Measurements from ENCODE around the gene MR1.
"Not testable (repeated sequence)": the region's sequence is repeated elsewhere in the genome, so short reads cannot be mapped to it uniquely, and the experiment has no call there.

MR1 gene

DNA sequence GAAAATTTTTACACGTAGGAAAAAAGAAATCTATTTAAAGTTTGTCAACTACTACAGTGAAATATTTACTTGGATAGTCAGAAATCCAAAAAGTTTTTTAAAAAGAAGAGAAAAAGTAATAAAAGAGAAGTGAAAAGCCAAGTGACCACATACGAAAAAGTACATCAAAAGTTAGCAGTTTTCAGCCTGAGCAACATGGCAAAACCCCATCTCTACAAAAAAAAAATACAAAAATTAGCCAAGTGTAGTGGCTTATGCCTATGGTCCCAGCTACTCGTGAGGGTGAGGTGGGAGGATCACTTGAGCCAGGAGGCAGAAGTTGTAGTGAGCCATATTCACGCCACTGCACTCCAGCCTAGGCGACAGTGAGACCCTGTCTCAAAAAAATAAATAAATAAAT, 5.2 kb upstream of the MR1 start:
- TF ChIP-seq, protein P1, sequence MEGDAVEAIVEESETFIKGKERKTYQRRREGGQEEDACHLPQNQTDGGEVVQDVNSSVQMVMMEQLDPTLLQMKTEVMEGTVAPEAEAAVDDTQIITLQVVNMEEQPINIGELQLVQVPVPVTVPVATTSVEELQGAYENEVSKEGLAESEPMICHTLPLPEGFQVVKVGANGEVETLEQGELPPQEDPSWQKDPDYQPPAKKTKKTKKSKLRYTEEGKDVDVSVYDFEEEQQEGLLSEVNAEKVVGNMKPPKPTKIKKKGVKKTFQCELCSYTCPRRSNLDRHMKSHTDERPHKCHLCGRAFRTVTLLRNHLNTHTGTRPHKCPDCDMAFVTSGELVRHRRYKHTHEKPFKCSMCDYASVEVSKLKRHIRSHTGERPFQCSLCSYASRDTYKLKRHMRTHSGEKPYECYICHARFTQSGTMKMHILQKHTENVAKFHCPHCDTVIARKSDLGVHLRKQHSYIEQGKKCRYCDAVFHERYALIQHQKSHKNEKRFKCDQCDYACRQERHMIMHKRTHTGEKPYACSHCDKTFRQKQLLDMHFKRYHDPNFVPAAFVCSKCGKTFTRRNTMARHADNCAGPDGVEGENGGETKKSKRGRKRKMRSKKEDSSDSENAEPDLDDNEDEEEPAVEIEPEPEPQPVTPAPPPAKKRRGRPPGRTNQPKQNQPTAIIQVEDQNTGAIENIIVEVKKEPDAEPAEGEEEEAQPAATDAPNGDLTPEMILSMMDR (IDR thresholded peaks at IDR 0.05): no peak
- no peak overlapping the region for H3K27ac ChIP-seq
- no peak overlapping the region for H3K4me3 ChIP-seq
- DNase-seq (ENCODE audit: low spot score): no peak

DNA sequence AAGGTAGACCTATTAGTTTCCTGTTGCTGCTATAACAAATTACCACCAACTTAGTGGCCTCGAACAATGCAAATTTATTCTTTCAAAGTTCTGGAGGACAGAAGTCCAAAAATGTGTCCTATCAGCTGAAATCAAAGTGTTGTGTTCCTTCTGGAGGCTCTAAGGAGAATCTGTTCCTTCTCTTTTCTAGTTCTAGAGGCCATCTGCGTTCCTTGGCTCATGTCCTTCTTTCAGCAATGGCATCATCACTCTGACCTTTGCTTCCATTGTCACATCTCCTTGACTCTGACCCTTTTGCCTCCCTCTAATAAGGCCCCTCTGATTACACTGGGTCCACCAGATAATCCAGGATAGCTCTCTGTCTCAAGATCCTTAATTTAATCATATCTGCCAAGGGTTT, 1.2 kb upstream of the MR1 start:
- TF ChIP-seq, protein P1 (IDR thresholded peaks at IDR 0.05): no peak
- no peak for DNase-seq (ENCODE audit: low spot score)
- Histone ChIP-seq H3K4me3 (no peak overlapping the region), H3K27ac (peak overlapping the region; percentile 93 to 95)

- H3K27ac ChIP-seq: peak overlapping the region; percentile 93 to 95
- DNase-seq (ENCODE audit: low spot score): no peak
- TF ChIP-seq, protein P1 (IDR thresholded peaks at IDR 0.05): no peak
- peak overlapping the region; percentile 76 for H3K4me3 ChIP-seq
Measured at GRCh38 chr1:181033128-181033798, 520 bp upstream of the MR1 start.

- not testable (repeated sequence) for DNase-seq (ENCODE audit: low spot score); H3K4me3 ChIP-seq; H3K27ac ChIP-seq
Measured at GRCh38 chr1:181035210-181035609, 1.4 kb downstream of the MR1 start.

- H3K27ac ChIP-seq: no peak overlapping the region
- DNase-seq (ENCODE audit: low spot score): no peak
- H3K4me3 ChIP-seq: peak overlapping the region; percentile 14
- TF ChIP-seq, protein P1 (IDR thresholded peaks at IDR 0.05): no peak
Measured at GRCh38 chr1:181036107-181036836, 2.5 kb downstream of the MR1 start.

DNA sequence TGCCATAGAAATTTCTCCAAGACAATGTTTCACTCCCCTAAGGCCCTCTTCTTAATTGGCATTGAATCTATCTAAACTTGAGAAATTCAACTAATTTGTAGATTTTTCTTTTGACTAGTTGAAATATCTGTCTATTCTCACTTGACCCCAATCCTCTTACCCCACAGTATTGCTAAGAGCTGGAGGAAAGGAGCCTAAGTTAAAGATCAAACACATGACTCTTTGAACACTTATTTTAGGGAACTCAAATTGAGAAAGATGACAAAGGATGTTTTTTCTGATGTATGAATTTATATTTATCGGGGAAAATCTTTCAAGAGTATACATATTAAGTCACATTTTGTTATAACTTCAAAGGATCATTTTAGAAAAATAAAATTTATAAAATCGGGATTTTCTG, 3.6 kb downstream of the MR1 start:
- Histone ChIP-seq H3K4me3 (no peak overlapping the region), H3K27ac (no peak overlapping the region)
- TF ChIP-seq, protein P1 (IDR thresholded peaks at IDR 0.05): no peak
- DNase-seq (ENCODE audit: low spot score): no peak

- Histone ChIP-seq H3K4me3 (no peak overlapping the region), H3K27ac (no peak overlapping the region)
- TF ChIP-seq, protein P1 (IDR thresholded peaks at IDR 0.05): no peak
- DNase-seq (ENCODE audit: low spot score): no peak
Measured at GRCh38 chr1:181038399-181038873, 4.7 kb downstream of the MR1 start.

All from coronary artery (tissue), 2 donors.